Measurements from ENCODE around the gene CADPS2. TPM values are rescaled to one million over a fixed set of nuclear protein-coding genes. Genes with fewer than 3 reads are reported as not detected.

The CADPS2 gene
- total RNA-seq, 1 donor from 2014 or later = 10.1 TPM

DNA sequence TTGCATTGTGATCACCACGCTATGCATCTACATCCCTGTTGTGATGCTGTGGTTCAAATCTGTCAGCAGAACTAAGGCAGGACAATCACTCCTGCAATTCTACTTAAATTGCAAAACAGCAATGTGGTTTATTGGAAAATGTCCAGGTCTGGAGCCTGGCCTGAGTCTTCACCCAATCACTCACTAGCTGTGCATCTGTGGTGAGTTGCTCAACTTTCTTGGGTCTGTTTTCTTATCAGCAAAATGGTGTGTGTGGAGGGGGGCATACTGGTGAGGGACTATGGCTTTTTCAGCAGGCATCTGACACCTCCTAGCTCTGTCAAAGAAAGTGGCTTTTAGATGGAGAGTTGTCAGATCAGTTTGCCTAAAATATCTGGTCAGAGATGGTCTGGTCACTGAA, 473.4 kb downstream of the CADPS2 start:
- H3K4me3 Mint-ChIP-seq = no peak overlapping the region
- TF ChIP-seq, protein P1, sequence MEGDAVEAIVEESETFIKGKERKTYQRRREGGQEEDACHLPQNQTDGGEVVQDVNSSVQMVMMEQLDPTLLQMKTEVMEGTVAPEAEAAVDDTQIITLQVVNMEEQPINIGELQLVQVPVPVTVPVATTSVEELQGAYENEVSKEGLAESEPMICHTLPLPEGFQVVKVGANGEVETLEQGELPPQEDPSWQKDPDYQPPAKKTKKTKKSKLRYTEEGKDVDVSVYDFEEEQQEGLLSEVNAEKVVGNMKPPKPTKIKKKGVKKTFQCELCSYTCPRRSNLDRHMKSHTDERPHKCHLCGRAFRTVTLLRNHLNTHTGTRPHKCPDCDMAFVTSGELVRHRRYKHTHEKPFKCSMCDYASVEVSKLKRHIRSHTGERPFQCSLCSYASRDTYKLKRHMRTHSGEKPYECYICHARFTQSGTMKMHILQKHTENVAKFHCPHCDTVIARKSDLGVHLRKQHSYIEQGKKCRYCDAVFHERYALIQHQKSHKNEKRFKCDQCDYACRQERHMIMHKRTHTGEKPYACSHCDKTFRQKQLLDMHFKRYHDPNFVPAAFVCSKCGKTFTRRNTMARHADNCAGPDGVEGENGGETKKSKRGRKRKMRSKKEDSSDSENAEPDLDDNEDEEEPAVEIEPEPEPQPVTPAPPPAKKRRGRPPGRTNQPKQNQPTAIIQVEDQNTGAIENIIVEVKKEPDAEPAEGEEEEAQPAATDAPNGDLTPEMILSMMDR (conservative IDR thresholded peaks at IDR 0.05) = no peak
- H3K27me3 Mint-ChIP-seq = peaks cover 2% of the 10 kb centered on the region
- no peak overlapping the region for H3K27ac Mint-ChIP-seq
- H3K36me3 Mint-ChIP-seq = no peaks in the 10 kb centered on the region
- no peak for DNase-seq (ENCODE audit: extremely low spot score, unreplicated experiment)
- no peaks in the 10 kb centered on the region for H3K9me3 Mint-ChIP-seq
- H3K4me1 Mint-ChIP-seq (ENCODE audit: unreplicated experiment) = peaks cover 10% of the 10 kb centered on the region

DNA sequence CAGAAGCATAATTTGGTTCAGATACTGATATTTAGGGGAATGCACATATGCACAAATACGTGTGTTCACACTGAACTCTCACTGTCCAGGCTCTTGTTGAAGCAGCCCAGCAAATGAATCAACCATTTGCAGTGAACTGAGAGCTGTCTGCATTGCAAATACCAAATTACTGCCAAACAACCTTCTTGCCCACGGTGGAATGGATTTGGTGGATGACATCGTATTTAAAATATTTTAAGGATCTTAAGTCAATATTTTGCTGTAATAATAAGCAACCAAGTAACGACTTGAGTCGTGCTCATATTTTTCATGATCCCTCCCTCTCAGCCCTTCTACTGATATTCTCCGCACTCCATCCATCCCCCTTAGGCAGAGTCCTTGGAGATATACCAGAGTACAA, 473.8 kb downstream of the CADPS2 start:
- Mint-ChIP-seq H3K27ac (no peak overlapping the region), H3K9me3 (no peaks in the 10 kb centered on the region), H3K36me3 (no peaks in the 10 kb centered on the region), H3K27me3 (peaks cover 2% of the 10 kb centered on the region), H3K4me1 (ENCODE audit: unreplicated experiment) (peaks cover 10% of the 10 kb centered on the region), H3K4me3 (no peak overlapping the region)
- TF ChIP-seq, protein P1 (conservative IDR thresholded peaks at IDR 0.05) = no peak
- DNase-seq (ENCODE audit: extremely low spot score, unreplicated experiment) = no peak

DNA sequence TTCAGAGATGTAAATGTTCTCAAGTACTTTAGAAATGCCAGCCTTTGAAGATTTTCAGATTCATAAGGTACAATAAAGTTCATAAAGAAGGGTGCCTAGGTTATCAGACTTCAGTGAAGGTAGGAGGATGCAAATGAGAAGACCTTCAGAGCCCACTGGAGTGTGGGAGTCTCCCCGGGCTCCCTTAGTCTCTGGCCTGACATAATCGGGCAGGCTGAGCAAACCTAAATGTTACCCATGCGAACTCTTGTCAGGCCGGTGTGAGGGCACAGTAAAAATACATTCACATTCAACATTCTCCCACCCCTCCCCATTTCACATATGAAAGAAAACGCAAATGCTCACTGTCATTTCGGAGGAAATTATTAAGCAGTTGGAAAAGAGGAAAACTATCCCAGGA, 479.1 kb downstream of the CADPS2 start:
- DNase-seq (ENCODE audit: extremely low spot score, unreplicated experiment) = no peak
- Mint-ChIP-seq H3K36me3 (no peaks in the 10 kb centered on the region), H3K9me3 (no peaks in the 10 kb centered on the region), H3K27ac (no peak overlapping the region), H3K4me3 (no peak overlapping the region), H3K4me1 (ENCODE audit: unreplicated experiment) (peaks cover 3% of the 10 kb centered on the region), H3K27me3 (peaks cover 2% of the 10 kb centered on the region)
- TF ChIP-seq, protein P1 (conservative IDR thresholded peaks at IDR 0.05) = no peak

DNA sequence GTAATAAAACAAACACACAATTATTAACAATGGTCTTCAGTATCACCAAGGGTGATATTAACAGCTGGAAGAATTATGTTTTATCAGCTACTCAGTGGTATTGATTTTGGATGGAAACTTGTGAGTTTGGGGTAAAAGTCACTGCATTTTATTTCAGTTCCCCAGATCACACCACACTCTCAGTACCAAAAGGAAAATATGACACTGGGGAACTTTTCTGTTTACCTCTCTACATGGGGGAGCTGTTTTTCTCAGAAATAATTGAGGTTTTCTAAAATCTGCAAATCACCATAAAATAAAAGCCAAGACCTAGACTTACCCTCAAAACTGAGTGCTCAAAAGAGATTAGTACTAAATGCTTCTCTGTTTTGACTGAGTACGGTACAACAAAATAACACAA, 483.1 kb downstream of the CADPS2 start:
- H3K27ac Mint-ChIP-seq = no peak overlapping the region
- no peak for DNase-seq (ENCODE audit: extremely low spot score, unreplicated experiment)

DNA sequence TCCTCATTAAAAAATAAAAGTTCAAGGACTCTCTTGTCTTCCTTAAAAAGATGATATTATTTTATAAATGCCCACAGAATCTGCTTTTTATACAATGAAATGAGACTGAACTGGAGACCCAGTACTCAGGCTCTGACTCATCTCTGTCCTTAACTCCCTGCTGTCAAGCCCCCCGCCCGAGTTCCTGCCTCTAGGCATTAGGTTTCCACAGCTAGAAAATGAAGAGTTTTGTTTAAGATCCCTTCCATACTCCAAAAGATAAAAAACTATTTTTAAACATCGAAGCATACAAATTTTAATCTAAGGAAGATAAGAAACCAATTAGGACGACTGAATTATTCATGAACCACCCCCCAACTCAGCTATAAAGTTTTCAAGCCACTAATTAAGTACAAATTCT, 484.0 kb downstream of the CADPS2 start:
- peaks cover 5% of the 10 kb centered on the region for H3K4me1 Mint-ChIP-seq (ENCODE audit: unreplicated experiment)
- H3K4me3 Mint-ChIP-seq = no peak overlapping the region
- H3K9me3 Mint-ChIP-seq = no peaks in the 10 kb centered on the region
- H3K36me3 Mint-ChIP-seq = no peaks in the 10 kb centered on the region
- H3K27me3 Mint-ChIP-seq = no peaks in the 10 kb centered on the region
- TF ChIP-seq, protein P1 (conservative IDR thresholded peaks at IDR 0.05) = no peak
- no peak for DNase-seq (ENCODE audit: extremely low spot score, unreplicated experiment)
- no peak overlapping the region for H3K27ac Mint-ChIP-seq

More for the DNA sequence above, 483.1 kb downstream of the CADPS2 start:
- Mint-ChIP-seq H3K9me3 (no peaks in the 10 kb centered on the region), H3K36me3 (no peaks in the 10 kb centered on the region), H3K27me3 (no peaks in the 10 kb centered on the region), H3K4me3 (no peak overlapping the region), H3K4me1 (ENCODE audit: unreplicated experiment) (peaks cover 5% of the 10 kb centered on the region)
- TF ChIP-seq, protein P1 (conservative IDR thresholded peaks at IDR 0.05) = no peak

DNA sequence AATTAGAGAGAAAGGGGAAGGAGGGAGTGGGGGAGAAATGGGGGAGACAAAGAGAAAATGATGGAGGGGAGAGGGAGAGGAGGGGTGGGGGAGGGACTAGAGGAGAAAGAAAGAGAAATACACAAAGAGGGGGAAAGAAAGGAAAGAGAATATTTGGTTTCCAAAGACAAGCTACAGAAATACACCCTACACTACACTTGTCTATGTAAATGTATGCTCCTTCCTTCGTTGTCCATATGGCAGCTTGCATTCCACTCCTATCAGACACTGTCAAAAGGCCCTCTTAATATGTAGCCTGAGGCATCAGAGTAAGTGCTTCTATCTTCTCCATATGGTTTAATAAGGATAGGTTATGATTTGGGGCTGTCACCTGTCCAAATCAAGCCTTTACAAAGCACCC, 488.9 kb downstream of the CADPS2 start:
- Mint-ChIP-seq H3K27ac (no peak overlapping the region), H3K9me3 (no peaks in the 10 kb centered on the region), H3K36me3 (no peaks in the 10 kb centered on the region), H3K27me3 (peaks cover 4% of the 10 kb centered on the region), H3K4me3 (no peak overlapping the region), H3K4me1 (ENCODE audit: unreplicated experiment) (peaks cover 5% of the 10 kb centered on the region)
- DNase-seq (ENCODE audit: extremely low spot score, unreplicated experiment) = no peak
- TF ChIP-seq, protein P1 (conservative IDR thresholded peaks at IDR 0.05) = no peak
